HG03469 (cell line): ENCODE results near the gene TACR1.
A peak's percentile ranks its signal among the peaks of the same experiment; 100 is the strongest.

Experiments
- ATAC-seq: cut with Tn5 transposase; IDR thresholded peaks from one replicate; pipeline ENCODE4 v1.9.1; 2021; ENCODE audit warnings: mild to moderate bottlenecking, moderate library complexity, moderate number of reproducible peaks; ENCODE audit not compliant: unreplicated experiment

Gene TACR1

GRCh38 chr2:75055142-75055819 lies 144.0 kb downstream of the TACR1 start:
- no peak for ATAC-seq

DNA sequence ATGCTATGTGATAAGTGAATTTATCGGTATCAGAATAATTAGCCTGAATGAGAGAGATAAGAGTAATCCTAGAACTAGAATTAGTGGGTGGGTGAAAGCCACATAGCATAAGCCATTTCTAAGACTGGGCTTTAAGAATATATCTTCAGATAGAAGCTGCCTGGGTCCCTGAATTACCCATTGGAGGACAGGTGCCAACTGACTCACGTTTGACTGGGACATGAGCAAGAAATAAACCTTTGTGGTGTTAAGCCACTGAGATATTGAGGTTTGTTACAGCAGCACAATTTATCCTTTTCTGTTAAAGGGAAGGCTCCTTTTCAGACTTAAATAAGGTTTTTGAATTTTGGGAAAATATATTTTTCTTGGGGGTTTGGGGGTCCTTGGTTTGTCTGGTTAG lies 145.0 kb downstream of the TACR1 start:
- ATAC-seq = no peak

DNA sequence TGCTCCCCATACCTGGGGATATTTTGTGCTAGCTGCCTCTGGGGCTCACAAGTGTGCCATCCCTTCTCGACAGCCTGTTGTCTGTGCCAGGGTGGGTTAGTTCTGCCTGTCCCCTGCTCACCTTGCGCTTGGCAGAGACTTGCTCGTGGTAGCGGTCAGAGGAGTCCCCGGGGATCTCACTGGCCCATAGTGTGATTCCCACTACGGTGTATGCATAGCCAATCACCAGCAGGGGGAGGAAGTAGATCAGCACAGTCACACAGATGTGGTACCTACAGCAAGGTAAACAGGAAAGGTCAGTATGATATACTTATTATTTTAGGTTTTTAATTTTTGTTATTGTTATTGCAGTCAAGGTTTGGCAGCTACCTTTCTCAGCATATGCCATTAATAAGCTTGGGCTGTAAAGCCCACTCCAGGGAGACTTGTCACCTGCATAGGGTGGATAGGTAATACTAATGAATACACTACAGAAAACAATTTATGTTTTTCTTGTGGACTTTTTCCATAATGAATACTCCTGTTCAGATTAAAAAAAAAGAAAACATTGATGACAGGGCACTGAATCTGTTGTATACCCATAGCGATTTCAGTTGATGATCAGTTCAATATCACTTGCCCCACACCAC lies 145.7 kb downstream of the TACR1 start:
- ATAC-seq = peak; percentile 80

DNA sequence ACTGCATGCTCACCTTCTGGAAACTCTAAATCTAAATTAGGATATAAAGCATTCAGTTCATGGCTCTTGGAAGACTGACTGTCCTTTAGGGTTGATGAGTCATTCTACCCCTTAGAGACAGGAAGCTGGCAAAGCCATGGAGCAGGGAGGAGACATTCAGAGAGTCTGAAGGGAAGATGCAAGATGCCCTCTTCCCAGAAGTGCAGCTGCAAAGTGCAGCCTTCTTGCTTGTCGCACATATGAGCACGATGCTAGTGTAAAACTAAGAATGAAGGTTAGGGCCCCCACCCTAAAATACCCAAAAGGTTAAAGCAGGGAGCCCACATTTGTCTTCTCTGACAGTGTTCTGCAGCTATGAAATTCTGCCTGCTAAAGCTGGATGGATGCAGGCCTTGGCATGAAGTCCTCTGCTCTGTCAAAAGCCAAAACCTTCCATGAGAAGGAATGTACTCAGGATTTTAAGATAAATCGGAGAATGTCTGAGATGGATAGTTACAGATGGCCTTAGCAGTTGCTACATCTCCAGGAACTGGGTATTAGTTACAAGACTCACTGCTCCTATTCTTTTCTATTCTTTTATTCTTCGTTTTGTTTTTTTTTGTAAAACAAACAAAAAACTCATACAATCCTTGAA lies 151.2 kb downstream of the TACR1 start:
- ATAC-seq = no peak

- ATAC-seq = no peak
Observed at GRCh38 chr2:75047189-75047991, 151.9 kb downstream of the TACR1 start.

DNA sequence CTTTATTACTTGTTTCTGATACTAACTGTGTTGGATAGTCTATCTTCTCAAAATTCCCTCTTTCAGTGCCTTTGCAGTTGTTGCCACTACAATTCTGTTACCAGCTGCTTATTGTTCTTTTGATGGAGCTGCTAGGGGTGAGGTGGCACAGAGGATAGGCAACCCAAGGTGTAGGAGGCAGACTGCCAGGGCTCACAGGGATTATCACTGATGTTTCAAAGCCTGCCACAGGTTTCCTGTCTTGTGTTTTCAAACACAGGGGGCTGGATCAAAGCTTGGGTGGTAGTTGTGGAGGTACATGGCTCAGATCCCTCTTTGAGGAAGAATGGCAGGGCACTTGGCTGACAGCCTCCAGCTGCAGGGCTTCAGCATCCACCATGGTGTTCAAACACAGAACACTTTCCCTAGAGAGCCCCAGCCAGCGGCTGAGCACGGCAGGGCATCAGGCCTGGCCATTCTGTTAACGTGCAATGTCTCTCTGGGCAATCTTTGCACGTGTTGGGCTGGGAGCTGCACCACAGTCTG lies 153.7 kb downstream of the TACR1 start:
- no peak for ATAC-seq

GRCh38 chr2:75044291-75044690 lies 155.0 kb downstream of the TACR1 start:
- no peak for ATAC-seq

GRCh38 chr2:75042823-75043222 lies 156.5 kb downstream of the TACR1 start:
- ATAC-seq = no peak

- ATAC-seq = no peak
Observed at GRCh38 chr2:75041731-75042600, 157.4 kb downstream of the TACR1 start.

DNA sequence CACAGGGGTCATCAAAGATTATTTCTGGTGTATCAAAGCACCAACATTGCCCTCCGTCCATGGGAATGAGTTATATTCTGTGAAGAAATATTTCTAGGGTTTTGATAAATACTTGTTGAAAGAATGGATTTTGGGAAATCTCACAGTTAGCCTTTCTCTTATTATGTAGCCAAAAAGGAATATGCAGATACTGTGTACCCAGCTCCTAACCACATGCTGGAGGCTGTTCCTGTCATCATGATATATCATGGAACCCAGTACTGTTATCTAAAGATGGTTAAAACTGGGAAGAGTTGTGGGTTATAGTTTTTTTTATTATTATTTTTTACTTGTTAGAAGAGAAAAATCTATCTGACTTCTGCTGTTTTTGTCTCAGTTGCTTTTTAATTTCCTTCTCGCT lies 158.1 kb downstream of the TACR1 start:
- ATAC-seq = no peak

- ATAC-seq = no peak
Observed at GRCh38 chr2:75035444-75036353, 163.6 kb downstream of the TACR1 start.

- no peak for ATAC-seq
Observed at GRCh38 chr2:75033516-75033915, 165.8 kb downstream of the TACR1 start.

DNA sequence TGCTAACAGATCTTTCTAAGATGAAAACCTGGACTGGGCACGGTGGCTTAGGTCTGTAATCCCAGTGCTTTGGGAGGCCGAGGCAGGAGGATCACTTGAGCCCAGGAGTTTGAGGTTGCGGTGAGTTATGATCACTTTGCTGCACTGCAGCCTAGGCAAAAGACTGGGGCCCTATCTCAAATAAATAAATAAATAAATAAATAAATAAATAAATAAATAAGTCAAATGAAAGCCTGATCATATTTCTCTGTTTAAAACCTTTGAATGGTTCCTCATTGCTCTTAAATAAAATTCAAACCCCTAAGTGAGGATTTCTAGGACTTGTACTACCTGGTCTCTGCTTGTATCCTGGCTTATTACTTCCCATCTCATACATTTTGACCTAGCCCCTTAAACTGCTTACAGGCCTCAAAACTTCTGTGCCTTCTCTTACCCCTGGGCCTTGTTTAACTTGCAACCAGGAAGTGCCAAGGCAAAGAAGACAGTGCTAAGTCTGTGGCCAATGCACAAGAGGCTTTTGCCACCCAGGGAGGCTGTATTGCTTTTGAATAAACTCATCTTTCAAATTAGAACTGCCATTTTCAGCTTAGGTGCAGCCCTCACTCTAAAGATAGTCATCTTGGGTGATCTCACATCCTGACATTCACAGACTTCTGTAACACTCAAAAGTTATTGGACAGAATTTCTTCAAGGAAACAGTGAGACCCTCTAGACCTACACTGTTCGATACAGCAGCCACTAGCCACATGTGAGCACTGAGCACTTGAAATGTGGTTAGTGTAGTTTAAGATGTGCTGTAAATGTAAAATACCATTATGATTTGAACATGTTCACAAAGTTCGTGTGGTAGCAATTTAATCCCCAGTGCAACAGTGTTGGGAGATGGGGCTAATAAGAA lies 167.2 kb downstream of the TACR1 start:
- ATAC-seq = no peak

- ATAC-seq = no peak
Observed at GRCh38 chr2:75031171-75031570, 168.1 kb downstream of the TACR1 start.

- ATAC-seq = no peak
Observed at GRCh38 chr2:75030218-75031009, 168.9 kb downstream of the TACR1 start.

GRCh38 chr2:75027886-75028285 lies 171.4 kb downstream of the TACR1 start:
- no peak for ATAC-seq

DNA sequence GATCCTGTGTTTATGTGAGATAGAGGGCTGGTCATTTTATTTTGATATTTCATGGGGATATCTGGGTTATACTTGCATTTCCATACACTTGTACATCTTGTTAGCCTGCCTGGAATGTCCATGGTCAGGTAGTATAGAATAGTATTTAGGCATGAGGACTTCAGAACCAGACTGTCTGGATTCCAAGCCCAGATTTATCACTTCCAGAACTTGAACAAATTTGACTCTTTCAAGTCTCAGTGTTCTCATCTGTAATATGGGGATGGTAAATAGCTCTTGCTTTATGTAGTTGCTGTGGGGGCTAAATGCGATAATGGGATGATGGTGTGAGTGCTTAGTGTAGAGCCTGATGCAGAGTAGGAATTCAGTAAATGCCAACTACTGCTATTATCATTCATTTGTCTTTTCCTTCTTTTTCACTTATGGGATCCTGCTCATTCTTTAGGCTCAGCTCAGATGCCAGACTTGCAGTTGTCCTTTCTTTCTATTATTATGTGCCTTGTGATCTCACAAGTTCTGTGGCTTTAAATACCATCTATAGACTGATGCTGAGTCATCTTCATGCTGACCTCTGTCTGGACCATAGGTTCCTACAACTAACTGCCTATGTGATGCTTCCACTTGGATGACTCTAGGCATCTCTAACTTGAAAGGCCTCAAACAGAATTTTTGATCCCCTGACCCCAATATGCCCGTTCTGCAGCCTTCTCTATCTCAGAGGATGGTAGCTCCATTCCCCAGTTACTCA lies 173.5 kb downstream of the TACR1 start:
- ATAC-seq = no peak
